Activated T-helper 1 cell treated with Interleukin-2 at 50 U/mL for 16 hours (primary cell): ENCODE measurements around the gene MFSD12.
"Not testable (repeated sequence)": the region's sequence is repeated elsewhere in the genome, so short reads cannot be mapped to it uniquely, and the experiment has no call there.

Source experiments
- DNase-seq: peaks from one replicate; pipeline ENCODE4 v3.0.0-alpha.2; 2020; ENCODE audit warnings: low read depth

MFSD12 gene

DNA sequence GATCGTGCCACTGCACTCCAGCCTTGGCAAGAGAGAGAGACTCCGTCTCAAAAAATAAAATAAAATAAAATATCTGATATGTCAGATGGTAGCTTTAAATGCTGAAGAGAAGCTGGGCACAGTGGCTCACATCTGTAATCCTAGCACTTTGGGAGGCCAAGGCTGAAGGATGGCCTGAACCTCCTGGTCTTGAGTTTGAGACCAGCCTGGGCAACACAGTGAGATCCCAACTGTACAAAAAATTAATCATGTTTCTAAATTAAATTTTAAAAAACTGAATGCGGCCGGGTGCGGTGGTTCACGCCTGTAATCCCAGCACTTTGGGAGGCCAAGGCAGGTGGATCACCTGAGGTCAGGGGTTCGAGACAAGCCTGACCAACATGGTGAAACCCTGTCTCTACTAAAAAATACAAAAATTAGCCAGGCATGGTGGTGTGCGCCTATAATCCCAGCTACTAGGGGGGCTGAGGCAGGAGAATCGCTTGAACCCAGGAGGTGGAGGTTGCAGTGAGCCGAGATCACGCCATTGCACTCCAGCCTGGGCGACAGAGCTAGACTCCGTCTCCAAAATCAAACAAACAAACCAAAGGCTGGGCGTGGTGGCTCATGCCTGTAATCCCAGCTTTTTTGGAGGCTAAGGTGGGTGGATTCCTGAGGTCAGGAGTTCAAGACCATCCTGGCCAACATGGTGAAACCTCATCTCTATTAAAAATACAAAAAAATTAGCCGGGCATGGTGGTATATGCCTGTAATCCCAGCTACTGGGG lies 26.8 kb upstream of the MFSD12 start:
- not testable (repeated sequence) for DNase-seq

DNA sequence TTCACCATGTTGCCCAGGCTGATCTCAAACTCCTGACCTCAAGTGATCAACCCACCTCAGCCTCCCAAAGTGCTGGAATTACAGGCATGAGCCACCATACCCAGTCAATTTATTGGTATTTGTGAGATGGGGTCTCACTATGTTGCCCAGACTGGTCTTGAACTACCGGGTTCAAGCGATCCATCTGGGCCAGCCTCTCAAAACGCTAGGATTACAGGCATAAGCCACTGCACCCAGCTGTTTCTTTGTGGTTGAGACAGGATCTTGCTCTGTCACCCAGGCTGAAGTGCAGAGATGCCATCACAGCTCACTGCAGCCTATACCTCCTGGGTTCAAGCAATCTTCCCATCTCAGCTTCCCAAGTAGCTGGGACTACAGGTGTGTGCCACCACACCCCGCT lies 24.4 kb upstream of the MFSD12 start:
- not testable (repeated sequence) for DNase-seq

DNA sequence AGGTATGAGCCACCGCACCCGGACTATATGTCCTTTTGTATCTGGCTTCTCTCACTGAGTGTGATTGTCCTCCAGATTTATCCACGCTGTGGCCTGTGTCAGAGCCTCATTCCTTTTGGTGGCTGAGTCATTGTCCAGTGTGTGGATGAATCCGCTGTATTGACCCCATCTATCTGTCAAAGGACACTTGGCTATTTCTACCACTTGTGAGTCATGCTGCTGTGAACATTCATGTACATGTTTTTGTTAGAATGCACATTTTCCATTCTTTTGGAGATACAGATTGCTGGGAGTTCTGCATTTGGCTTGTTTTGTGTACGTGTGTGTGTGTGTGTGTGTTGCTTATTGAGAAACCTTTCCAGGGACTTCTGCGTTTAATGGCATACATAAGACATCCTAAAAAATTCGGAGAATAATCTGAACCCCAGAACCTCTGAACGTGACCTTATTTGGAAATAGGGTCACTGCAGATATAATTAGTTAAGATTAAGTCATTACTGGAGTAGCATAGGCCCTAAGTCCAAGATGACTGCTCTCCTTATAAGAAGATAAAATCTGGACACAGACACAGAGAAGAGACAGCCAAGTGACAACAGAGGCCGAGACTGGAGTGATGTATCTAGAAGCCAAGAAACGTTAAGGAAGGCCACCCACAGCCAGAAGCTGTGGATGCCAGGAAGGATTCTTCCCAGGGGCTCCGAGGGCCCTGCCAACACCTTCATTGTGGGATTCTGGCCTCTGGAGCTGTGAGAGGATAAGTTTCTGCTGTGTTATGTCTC lies 23.0 kb upstream of the MFSD12 start:
- no peak for DNase-seq

DNA sequence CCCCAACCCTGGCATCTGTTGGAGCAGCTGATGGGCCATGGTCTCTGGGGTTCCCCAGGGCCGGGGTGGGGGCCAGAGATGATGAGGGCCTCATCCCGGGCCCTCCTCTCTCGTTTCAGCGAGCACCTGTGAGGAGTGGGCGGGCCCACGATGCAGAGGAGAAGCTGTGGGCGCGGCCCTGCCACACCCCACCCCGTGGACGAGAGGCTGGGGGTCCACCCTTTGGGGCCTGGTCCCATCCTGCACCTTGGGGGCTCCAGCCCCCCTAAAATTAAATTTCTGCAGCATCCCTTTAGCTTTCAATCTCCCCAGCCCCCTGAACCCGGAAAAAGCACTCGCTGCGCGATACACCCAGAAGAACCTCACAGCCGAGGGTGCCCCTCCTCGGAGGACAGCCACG lies 21.0 kb upstream of the MFSD12 start:
- no peak for DNase-seq

DNA sequence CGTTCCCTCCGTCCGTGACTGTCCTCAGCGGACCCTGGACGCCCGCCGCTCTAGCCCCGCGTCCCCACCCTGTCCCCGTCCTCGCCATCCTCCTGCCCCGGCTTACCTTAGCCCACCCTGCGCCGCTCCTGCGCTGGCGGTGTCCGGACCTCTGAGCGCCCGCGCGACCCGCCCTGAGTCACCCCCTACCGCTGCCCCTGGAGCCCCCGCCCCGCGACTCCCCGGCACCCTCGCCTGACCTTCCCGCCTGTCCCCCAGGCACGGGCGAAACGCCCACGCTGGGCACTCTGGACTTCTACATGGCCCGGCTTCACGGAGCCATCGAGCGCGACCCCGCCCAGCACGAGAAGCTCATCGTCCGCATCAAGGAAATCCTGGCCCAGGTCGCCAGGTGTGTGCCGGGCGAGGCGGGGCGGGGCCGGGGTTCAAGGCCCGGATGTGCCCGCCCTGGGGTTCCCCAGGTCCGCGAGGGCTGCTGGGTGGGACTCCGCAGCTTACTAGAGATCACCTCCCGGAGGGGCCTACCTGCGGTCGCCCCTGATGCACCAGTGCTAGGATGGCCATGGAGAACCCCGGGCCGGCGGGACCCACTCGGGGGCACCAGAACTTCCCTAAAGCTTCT lies 20.4 kb upstream of the MFSD12 start:
- DNase-seq = no peak

DNA sequence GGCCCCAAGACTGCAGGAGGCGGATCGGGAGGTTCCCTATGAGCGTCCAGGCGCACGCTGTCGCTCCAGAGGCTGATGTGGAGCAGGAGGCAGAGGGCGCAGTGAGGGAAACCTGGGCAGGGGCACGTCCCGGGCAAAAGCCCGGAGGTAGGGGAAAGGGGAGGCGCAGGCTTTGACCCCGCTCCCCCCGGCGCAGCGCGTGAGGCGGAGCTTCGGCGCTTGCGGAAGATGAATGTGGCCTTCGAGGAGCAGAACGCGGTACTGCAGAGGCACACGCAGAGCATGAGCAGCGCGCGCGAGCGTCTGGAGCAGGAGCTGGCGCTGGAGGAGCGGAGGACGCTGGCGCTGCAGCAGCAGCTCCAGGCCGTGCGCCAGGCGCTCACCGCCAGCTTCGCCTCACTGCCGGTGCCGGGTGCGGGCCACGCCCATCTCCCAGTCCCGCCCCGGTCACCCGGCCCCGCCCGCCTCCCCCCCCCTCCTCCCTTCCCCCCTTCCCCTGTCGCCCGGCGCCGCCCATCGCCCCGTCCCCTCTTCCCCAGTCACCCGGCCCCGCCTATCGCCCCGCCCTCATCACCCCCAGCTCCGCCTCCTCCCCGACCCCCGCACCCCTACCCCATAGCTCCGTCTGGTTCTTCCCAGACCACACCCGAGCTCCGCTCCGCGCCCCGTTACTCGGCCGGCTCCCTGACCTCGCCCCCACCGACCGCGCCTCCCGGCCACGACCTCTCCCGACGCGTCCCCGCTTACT lies 19.5 kb upstream of the MFSD12 start:
- no peak for DNase-seq

DNA sequence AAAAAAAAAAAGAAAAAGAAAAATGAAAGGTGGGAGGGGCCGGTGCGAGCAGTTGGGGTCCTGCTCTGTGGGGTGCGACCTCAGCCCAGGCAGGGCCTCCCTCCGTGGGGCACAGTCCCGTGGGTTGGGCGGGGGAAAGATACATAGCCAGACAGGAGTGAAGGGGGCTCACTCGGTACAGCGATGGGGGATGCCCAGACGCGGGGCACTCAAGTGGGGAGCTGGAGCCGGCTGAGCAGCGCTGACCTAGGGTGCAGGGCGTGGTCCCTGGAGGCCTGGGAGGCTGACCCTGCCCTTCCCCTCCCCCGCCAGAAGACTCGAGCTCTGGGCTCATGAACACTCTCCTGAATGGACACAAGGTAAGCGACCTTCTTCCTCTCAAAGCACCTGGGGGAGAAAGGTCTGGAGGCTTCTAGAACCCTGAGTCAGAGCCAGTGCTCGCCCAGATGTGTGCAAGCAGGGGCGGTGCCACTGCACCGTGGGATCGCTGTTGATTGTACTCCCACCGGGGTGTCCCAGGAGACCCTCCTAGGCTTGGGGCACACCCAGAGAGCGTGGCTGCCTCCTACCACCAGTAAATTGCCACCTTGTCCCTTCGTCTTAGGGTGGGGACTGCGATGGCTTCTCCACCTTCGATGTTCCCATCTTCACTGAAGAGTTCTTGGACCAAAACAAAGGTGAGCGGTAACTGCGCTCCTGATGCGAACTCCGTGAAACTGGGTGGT lies 18.7 kb upstream of the MFSD12 start:
- DNase-seq = no peak

DNA sequence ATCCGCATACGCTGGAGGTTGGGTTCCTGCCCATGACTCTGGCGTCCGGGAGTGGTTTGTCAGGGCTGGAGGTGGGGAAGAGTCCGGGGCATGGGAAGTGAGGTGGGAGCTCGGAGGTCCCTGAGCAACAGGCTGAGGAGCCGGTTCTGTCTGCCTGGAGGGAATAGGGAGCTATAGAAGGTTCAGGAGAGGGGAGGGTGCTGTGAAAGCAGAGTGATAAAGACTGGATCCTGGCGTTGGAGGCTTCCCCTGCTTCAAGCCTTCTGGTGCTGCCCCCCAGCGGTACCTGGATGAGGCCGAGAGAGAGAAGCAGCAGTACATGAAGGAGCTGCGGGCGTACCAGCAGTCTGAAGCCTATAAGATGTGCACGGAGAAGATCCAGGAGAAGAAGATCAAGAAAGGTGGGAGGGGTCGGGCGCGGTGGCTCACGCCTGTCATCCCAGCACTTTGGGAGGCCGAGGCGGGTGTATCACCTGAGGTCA lies 17.9 kb upstream of the MFSD12 start:
- DNase-seq = no peak

DNA sequence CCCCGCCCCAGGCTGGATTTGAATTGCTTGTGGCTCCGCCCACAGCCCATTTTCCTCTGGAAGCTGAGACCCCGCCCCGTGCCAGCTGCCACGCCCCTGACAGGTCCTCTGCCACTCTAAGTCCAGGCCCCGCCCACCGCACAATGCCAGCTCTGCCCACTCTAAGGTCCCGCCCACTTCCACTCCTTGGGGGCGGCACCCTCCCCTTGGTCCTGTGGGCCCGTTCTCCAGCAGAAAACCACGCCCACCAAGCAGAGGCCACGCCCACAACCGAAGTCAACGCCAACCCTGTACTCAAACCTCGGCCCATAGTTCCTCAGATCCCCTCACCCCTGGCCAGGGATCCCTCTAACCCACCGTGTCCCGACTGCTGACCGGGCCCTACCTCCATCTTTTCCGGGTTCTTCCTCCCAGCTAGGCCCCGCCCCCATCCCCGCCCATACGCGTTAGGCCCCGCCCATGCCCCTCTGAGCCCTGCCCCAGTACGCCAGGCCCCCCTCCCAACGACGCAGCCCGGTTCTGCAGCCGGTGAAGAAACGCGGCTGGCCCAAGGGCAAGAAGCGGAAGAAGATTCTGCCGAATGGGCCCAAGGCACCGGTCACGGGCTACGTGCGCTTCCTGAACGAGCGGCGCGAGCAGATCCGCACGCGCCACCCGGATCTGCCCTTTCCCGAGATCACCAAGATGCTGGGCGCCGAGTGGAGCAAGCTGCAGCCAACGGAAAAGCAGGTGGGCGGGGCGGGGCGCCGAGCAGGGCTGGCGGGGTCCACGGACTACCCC lies 16.7 kb upstream of the MFSD12 start:
- peak; percentile 49 for DNase-seq

DNA sequence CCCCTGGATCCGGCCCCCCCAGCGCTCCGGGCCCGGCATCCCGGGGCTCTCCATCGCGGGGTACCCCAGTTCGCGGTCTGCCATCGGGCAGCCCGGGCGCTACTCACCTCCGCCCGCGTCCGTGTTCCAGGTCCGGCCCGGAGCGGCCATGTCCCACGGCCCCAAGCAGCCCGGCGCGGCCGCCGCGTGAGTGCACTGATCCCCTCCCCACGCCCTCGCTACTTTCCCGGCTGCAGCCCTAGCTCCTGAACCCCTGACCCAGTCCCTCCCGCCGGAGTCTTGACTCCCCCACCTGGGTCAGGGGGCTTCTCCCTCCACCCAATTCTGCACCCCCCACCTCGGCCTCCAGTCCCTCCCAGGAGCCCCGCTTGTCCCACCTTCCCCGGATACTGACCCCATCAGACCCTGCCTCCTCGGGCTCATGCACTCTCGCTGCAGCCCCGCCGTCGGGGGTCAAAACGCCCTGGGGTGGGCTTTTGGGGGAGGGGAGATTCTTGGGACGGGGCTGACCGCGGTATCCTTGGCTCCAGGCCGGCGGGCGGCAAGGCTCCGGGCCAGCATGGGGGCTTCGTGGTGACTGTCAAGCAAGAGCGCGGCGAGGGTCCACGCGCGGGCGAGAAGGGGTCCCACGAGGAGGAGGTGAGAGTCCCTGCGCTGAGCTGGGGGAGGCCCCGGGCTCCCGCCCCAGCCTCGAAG lies 15.9 kb upstream of the MFSD12 start:
- no peak for DNase-seq

DNA sequence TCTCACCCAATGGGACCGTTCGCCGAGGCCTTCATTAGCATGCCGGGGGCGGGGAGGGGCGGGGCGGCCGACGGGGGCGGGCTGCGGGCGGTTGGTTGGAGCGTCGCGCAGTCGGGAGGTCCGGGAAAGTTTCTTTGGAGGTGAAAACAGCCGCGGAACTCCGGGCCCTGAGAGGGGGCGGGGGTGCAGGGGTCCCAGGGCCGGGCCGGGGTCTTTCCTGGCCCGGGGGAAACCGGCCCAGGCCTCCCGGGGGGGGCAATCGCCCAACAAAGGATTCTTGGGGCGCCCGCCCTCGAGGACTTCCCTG lies 15.4 kb upstream of the MFSD12 start, which contains the start of gene HMG20B:
Gene HMG20B, plus strand, starts transcription at position 90 of the 307 bp plus-strand sequence. CDS start 366 bp downstream, outside the sequence.
- no peak for DNase-seq

DNA sequence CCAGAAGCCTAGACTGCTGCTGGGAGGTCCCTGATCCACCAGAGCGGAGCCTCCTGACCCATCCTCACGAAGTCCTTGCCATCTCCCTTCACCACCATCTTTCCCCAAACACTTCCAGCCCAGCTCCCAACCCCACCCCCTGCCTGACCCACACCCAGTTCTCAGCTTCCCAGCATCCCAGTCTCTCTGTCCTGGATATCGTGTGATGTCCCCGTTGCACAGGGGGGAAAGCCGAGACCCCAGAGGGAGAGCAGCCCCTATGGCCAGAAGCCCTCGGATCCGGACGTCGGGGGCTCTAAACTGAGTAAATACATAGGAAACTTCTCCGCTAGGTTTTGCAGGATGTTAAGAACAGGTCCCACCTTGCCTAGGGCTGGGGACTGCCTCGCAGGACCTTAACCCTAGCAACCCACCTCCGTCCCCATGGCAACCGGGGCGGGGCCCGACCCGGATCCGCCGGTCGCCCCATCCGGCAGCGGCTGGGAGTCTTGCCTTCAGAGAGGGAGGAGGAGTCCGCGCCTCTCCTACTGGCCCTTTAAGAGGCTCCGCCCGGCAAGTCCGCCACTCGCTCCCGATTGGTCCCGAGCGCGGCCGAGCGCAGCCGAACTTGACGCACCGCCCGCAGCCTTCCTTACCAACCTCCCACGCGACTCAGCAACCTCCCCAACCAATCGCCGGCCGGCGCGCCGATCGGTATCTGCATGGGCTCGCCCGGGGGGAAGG lies 14.9 kb upstream of the MFSD12 start:
- peak; percentile 99 for DNase-seq

DNA sequence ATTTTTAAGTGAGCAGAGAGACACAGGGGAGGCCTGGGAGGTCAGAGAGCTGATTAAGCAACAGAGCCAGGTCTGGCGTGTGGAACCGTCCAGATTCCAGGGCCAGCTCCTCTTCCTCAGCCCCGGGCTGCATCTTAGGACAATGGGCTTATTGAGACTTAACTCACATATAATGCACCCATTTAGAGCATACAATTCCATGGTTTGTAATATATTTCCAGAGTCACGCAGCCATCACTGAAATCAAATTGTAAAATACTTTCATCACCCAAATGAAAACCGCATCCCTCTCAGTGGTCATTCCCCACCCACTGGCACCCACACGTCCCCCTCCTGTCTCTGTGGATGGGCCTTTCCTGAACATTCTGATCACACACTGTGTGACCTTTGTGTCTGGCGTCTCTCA lies 13.2 kb upstream of the MFSD12 start:
- DNase-seq = no peak

DNA sequence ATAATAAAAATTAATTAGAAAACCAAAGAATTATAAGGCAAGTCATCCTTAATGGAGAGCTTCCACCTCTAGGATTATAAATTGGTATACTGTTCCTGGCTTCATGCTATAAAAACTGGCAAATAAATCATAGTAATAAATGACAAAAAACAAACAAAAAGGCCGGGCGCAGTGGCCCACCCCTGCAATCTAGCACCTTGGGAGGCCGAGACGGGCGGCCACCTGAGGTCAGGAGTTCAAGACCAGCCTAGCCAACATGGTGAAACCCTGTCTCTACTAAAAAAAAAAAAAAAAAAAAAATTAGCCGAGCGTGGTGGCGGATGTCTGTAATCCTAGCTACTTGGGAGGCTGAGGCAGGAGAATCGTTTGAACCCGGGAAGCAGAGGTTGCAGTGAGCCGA lies 12.7 kb upstream of the MFSD12 start:
- not testable (repeated sequence) for DNase-seq

DNA sequence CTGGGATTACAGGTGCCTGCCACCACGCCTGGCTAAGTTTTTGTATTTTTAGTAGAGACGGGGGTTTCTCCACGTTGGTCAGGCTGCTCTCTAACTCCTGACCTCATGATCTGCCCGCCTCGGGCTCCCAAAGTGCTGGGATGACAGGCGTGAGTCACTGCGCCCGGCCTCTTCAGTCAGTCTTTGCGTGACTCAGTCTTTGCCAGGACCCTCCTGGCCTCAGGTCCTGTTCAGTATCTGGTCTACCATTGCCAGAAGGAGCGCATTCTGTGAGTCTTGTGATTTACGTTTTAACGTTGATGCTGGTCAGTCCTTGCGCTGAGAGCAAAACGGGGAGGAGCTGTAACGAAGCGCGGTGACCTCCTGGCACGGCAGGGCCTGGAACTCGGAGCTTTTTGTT lies 7.8 kb upstream of the MFSD12 start:
- no peak for DNase-seq

DNA sequence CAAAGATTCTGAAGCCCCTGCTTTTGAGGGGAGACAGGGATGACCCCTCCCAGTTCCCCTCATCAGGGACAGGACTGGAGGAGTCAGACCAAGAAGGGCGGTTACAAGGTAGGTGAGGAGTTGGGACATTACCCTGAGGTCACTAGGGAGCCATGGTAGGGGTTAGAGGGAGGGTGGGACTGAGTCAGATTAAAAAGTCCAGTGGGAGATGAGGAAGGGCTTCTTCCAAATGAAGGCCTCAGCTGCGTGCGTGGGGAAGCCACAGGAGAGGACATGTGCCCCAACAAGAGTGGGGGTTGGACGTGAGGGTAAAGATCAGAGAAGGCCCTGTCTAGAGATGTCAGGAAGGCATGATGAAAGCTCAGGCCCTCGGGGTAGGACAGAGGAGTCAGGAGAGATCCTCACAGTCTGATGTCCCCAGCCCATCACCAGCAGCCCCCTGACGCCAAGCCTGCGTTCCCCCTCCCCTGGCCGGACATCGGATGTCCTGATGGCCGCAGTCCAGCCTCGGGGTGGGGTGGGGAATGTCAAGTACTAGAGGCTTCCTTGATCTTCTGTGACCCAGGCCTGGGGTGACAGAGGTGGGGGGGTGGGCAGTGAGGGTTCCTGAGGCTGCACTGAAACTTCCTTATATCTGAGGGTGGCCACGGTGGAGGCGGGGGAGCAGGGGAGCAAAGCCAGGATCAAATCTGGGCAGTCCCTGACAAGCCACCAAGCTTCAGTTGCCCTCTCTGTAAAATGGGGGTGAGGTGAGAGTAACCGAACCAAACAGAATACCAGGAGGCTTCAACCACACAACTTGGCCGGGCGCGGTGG lies 6.5 kb upstream of the MFSD12 start:
- DNase-seq = no peak

DNA sequence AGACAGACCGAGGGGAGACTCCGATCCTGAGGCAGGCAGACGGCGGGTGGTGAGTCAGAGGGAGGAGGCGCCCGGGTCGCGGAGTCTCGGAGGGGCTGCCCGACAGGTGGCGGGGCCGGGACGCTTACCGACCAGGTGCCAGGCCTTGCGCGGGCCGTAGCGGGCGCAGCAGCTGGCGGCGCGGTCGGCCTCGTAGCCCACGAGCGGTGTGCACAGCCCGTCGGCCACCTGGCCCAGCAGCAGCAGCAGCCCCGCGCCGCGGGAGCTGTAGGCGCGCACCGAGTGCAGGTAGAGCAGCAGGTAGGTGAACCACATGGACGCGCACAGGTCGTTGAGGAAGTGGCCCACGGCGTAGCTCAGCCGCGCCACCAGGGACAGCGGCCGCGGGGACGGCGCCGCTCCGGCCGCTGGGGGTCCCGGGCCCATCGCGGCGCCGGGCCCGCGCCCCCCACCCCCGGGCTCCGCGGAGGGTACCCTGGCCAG lies 367 bp downstream of the MFSD12 start:
- DNase-seq = peak; percentile 55

DNA sequence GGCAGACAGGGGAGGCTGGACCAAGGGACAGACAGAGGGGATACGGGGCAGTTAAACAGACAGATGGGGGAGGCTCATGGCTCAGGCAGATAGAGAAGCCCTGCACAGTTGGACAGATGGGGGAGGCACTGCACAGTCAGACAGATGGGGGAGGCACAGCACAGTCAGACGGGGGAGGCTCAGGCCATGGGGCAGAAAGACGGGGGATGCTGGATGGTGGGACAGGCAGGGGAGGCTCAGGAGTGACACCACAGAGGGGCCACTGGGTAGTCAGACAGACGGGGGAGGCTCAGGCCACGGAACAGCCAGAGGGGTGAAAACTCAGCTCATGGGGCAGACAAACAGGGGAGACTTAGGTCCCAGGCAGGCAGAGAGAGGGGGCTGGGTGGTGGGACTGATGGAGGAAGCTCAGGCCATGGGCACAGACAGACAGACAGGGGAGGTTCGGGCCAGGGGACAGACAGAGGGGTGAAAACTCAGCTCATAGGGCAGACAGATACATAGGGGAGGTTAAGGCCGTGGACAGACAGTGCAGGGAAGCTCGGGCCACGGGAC lies 886 bp downstream of the MFSD12 start:
- no peak for DNase-seq
